ENCODE data around the gene RNU4-1.
"Not testable (repeated sequence)": the region's sequence is repeated elsewhere in the genome, so short reads cannot be mapped to it uniquely, and the experiment has no call there.

RNU4-1 gene

DNA sequence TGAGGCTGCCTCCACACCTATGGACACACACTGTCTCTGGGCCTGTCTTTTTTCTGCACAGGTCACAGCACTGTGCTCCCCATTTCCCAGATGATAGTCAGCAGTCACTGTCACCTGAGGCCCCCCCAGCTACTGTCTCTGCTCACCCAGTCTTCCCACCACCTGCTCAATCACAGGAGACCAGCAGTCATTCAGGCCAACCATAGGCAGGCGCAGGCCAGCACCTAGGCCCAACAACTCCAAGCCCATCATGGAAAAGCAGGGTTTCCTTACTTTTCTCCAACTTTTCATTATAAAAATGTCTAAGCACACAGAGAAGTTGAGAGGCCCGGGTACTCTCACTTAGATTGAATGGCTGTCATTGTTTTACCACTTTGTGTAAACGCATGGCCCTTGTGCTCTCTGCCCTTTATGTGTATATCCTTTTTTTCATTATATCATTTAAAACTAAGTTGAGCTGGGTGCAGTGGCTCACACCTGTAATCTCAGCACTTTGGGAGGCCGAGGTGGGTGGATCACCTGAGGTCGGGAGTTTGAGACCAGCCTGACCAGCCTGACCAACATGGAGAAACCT is 34.6 kb downstream of the RNU4-1 start:
- no peak for DNase-seq (ENCODE audit: low read depth in 2 of 2)

DNA sequence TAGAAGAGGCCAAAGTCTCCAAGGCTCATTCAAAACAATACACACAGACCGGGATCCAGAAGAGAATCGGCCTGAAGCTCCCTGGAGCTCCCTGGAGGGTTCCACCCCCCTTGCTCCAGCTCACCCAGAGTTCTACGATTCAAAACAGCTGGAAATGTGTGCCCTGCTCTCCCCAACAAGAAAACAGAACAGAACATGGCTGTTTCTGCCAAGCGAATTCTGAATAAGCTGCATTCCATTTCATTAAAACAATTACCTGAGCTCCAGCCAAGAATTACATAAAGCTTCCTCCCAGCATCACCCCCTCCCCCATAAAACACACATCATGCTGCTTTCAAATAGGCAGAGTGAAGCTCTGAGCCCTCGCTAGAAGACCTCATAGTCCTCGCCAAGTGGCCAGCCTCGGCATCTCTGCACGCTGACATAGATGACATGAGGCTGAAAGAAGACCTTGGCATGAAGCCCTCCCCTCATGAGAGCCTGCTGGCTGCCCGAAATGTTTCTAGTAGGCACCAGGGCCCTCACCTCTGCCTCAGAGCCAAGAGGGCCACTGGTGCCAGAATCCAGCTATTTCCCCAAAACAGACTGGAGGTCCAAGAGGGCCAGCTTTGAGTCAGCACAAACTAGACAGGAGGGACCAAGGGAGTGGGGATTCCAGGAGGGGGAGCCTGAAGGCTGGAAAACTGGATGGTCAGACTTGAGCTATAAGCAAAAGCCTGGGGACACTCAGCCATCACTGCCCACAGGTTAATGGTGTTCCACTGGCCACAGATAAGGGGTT is 35.8 kb downstream of the RNU4-1 start:
- DNase-seq (ENCODE audit: low read depth in 2 of 2): peak; percentile 94

GRCh38 chr12:120254809-120255208 is 38.2 kb downstream of the RNU4-1 start:
- DNase-seq (ENCODE audit: low read depth in 2 of 2): no peak

DNA sequence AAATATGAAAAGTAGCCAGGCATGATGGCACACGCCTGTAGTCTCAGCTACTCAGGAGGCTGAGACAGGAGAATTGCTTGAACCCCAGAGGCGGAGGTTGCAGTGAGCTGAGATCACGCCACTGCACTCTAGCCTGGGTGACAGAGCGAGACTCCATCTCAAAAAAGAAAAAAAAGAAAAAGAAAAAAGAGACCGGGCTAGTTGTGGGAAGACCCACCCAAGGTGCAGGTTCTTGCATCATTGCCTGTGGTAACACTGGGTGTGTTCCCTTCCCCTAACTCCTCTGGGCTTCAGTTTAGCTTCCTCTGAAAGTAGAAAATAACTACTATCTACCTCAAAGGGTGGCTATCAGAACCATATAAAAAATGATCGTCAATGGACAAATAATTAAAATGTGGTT is 39.7 kb downstream of the RNU4-1 start:
- DNase-seq (ENCODE audit: low read depth in 2 of 2): not testable (repeated sequence)

DNA sequence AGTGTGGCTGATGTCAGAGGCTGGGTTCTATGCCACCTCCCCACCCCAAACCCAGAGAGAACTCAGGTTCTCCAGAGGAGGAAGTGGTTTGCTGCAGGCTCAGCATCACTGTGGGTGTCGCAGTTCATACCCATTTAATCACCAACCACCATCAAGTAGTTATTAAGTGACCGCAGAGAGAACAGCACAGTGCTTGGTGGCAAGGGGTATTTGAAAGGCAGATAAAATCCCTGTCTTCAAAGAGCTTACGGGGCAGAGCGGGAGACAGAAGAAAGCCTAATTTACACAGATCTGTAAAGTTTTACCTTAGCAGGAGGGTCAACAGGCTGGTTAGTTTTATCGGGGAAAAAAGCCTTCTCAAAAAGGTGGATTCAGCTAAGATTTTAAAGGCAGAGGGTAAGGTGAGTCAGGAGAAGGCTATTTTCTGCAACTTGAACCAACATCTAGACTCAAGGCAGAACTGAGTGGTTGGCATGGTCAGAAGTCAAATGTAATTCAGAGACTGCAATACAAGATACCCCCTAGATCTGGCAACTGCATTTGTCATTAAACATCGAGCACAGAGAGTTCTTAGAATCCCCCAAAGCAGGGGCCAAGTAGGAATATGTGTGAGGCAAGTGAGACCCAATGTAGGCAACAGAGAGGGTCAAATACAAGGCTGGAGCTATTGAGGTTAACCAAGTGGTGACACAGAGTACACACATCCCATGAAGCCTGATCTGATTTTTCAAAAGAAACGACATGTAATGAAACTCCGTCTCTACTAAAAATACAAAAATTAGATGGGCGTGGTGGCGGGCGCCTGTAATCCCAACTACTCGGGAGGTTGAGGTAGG is 40.7 kb downstream of the RNU4-1 start:
- DNase-seq (ENCODE audit: low read depth in 2 of 2): no peak

GRCh38 chr12:120251364-120252070 is 41.5 kb downstream of the RNU4-1 start:
- not testable (repeated sequence) for DNase-seq (ENCODE audit: low read depth in 2 of 2)

DNA sequence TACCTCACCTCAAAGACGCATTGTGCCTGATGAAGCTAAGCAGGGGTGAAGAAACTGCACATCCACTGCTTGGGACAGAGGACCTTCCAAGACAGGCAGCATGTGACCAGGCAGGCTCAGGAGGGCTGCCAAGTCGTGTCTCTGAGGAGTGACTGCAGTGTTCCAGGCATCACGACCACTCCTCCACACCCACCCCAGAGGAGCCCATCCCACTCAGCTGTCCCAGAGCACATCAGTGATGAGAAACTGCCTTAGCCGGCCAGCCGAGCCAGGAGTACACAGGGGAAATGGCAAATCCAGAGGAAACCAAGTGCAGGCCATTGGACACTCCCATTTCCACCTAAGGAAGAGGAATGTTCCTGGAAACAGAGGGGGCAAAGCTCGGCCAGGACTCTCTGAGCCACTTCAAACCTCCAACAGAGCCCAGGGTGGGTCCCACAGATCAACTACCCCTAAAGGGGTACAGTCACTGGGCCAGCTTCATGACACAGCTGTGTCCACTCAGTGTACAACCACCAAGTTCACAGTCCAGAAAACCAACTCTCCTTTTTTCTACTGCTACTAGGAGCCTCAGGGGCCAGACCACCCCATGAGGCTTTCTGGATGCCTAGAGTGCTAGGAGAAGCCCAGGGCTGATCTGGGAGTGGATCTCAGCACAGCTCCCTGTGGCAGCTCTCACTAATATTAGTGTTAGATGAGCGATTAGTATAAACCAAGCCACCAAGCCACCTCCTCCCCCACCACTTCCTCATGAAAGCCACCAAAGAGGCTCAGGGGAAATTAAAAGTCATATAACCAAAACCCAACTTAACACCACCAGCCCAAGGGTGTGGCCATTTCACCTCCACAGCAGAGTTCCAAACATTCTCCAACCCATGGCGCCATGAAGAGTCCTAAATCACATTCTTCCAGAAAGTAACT is 42.9 kb downstream of the RNU4-1 start:
- DNase-seq (ENCODE audit: low read depth in 2 of 2): no peak

DNA sequence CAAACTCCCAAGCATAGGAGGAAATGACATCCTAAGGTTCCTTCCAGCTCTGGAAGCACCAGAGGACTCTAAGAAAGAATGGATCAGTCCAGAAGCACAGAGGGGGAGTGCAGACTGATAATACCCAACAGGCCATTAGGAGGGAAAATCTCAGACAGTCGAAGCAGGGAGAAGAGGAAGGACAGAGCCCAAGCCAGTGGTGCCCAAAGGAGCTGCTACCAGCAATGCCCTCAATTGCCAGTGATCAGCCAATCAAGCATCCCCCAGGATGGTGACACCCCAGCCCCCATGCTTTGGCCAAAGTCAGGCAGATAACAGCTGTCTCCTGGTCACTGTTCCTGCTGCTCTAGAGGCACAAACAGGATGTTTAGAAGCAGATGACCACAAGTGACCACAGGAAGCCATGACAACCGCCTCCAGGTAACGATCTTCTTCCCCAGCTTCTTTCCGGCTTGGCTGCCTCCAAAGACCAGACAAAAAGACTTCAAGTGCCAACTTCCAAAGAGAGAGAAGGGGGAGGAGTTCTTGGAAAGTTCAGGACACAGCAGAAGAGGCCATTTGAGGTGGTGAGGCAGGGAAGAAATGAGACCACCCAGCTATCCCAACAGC is 43.7 kb downstream of the RNU4-1 start:
- DNase-seq (ENCODE audit: low read depth in 2 of 2): no peak

- peak; percentile 38 to 42 for DNase-seq (ENCODE audit: low read depth in 2 of 2)
These were observed 45.4 kb downstream of the RNU4-1 start for GRCh38 chr12:120247621-120248030.

DNA sequence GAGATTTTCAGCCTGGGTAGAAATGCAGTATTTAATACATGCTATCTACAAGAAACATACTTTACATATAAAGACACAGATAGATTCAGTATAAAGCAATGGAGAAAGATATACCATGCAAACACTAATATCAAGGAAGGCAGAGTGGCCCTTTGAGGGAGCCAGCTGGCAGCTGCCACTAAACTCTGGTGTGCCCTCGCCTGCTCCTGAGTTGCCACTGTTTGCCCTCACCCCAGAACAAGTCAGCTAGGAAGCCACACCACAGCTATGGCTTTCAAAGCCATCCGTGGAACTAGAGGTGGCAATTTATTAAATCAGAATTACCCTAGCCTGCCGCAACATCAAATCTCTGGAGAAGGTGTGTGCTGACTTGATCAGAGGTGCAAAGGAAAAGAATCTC is 45.9 kb downstream of the RNU4-1 start:
- no peak for DNase-seq (ENCODE audit: low read depth in 2 of 2)

- DNase-seq (ENCODE audit: low read depth in 2 of 2): not testable (repeated sequence)
These were observed 46.3 kb downstream of the RNU4-1 start for GRCh38 chr12:120246705-120247104.

All from fibroblast of skin of left quadriceps (primary cell).